IPS-NIHi11 (cell line): ENCODE data around the gene SLC25A44.

Experiments
- DNase-seq: peaks from one replicate; pipeline ENCODE4 v3.0.0; 2012; ENCODE audit warnings: mixed read lengths, low spot score

SLC25A44 gene

DNA sequence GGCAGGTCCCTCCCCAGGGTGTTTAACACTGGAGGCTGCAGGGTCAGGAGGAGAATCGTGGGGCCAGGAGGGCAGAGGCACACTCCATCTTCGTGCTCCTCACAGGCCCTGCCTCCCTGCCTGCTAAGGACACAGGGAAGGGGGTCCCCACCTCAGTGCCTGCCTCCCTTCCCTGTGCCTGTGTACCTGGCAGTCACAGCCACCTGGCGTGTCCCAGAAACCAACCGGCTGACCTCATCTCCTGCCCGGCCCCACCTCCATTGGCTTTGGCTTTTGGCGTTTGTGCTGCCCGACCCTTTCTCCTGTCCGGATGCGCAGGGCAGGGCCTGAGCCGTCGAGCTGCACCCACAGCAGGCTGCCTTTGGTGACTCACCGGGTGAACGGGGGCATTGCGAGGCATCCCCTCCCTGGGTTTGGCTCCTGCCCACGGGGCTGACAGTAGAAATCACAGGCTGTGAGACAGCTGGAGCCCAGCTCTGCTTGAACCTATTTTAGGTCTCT is 47.5 kb downstream of the SLC25A44 start:
- no peak for DNase-seq

DNA sequence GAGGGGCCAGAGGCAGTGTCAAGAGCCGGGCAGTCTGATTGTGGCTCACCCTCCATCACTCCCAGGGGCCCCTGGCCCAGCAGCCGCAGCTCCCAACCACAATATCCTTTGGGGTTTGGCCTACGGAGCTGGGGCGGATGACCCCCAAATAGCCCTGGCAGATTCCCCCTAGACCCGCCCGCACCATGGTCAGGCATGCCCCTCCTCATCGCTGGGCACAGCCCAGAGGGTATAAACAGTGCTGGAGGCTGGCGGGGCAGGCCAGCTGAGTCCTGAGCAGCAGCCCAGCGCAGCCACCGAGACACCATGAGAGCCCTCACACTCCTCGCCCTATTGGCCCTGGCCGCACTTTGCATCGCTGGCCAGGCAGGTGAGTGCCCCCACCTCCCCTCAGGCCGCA is 48.0 kb downstream of the SLC25A44 start, which contains the start of gene BGLAP:
Gene BGLAP, plus strand, starts transcription at position 259 of the 400 bp plus-strand sequence. Its CDS starts 48 bp downstream, at position 307.
- DNase-seq, result no peak

DNA sequence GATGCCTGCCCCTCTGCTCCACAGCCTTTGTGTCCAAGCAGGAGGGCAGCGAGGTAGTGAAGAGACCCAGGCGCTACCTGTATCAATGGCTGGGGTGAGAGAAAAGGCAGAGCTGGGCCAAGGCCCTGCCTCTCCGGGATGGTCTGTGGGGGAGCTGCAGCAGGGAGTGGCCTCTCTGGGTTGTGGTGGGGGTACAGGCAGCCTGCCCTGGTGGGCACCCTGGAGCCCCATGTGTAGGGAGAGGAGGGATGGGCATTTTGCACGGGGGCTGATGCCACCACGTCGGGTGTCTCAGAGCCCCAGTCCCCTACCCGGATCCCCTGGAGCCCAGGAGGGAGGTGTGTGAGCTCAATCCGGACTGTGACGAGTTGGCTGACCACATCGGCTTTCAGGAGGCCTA is 48.8 kb downstream of the SLC25A44 start:
- DNase-seq, result no peak

DNA sequence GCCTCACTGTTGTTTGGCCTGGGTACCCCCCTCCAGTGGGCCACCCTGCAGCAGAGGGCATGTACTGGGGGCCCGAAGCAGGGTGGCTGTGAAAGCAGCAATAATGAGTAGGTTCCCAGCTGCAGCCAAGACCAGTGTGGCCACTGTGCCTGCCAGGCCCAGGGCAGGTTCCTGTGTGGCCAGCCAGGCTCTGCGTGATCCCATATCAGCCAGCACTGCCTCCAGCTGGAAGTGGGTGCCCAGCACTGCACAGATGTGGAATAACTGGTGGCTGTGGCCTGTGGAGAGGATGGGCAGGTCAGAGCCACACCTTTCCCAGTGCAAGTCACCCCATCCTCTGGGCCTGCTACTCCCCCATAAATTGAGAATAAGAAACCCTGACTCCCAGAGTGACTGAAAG is 50.2 kb downstream of the SLC25A44 start:
- no peak for DNase-seq

DNA sequence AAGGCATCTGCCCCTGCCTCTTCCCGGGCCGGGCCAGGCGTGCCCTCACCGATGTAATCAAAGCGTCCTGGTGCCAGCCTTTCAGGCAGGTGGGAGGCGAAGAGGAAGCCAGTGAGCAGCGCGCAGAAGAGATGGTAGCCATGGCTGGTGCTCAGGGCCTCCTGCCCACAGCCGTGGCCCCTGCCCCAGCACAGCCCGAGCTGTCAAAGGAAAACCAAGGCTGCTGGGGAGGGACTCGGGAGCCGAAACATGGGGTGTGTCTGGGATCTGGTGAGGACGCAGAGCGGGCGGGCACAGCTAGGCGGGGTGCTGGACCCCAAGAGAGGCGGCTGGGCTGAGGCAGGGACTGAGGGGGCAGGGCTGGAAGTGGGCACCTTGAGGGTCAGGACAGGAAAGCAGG is 50.8 kb downstream of the SLC25A44 start:
- DNase-seq, result no peak

DNA sequence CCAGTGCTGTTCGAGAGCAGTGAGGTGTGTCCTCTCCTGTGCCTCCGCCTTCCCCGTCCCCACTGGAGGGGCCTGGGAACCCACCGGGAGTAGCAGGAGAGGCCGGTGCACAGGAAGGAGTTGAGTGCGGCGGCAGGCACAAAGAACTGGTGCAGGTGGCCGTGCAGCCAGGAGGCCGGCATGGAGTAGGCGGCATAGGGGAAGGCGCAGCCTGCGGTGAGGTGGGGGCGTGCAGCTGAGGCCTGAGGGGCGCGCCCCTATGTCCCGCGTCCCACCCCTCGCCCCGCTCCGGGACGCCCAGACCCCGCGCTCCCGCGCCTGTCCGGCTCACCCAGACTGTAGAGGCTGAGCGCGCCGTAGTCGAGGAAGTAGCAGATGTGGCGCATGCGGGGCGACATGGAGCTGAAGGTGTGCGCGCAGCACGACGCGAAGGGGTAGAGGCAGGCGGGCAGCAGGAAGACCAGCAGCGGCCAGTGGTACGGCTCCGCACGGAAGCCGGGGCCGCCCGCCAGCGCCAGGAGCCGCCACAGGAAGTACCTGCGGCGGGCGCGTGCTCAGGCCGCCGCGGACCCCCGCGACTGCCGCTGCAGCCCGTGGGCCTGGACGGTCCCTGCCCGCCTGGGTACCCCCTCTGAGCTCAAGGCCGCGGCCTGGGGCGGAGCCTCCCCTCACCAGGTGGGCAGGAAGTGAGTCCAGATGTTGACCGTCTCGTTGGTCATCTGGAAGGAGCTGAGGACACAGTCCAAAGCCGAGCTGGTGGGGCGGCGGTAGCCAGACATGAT is 51.7 kb downstream of the SLC25A44 start:
- DNase-seq, result peak; percentile 75

DNA sequence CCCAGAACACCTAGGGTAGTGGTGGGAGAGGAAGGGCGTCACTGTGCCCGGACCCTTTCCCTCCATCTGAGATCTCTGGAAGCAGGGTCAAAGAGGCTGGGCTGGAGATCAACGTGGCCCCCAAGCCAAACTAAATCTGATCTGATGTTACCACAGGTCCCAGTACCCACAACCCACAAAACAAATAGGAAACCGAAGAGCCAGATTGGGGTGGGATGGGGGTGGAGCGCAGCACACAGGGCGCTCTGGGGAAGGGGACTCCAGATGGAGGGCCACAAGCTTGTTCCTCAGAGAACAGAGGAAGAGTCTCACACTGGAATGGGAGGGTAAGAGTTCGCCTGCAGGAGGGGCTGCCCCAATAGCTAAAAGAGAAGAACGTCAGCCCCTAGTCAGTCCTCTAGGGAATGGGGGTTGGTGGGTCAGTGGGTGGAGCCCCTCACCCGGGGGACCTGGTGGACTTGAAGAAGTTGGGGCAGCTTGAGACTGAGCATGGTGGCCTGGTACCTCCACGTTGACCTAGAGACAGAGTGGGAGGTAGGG is 52.4 kb downstream of the SLC25A44 start:
- DNase-seq, result no peak

DNA sequence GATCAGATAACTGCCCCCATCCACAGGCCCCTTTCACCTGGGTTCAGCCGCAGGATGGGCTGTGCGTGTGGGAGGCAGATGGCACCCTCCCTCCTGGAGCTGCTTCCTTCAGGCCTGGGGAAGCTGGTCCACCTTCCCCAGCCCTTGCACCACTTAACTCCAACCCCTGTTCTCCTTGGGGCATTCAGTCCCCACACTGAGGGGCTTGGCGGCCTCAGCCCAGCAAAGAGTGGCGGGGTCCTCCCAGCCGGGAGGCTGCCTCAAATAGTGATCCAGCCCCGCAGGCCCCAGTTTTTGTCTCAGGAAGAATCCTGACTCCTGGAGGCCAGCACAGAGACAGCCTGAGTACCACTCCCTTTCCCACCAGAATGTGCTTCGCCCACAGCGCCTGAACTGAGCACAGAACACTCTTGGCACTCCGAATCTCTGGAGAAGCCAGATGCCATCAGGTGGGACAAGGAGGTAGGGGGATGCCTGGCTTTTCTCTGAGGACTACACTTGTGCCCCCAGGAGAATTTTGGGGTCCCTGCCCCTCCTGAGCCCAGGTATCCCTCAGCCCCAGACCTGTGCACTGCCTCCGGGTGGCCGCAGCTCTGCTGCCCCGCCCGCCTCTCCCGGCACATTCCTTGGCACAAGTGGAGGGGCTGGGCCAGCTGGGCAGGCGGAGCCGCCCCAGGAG is 53.0 kb downstream of the SLC25A44 start:
- DNase-seq, result no peak

DNA sequence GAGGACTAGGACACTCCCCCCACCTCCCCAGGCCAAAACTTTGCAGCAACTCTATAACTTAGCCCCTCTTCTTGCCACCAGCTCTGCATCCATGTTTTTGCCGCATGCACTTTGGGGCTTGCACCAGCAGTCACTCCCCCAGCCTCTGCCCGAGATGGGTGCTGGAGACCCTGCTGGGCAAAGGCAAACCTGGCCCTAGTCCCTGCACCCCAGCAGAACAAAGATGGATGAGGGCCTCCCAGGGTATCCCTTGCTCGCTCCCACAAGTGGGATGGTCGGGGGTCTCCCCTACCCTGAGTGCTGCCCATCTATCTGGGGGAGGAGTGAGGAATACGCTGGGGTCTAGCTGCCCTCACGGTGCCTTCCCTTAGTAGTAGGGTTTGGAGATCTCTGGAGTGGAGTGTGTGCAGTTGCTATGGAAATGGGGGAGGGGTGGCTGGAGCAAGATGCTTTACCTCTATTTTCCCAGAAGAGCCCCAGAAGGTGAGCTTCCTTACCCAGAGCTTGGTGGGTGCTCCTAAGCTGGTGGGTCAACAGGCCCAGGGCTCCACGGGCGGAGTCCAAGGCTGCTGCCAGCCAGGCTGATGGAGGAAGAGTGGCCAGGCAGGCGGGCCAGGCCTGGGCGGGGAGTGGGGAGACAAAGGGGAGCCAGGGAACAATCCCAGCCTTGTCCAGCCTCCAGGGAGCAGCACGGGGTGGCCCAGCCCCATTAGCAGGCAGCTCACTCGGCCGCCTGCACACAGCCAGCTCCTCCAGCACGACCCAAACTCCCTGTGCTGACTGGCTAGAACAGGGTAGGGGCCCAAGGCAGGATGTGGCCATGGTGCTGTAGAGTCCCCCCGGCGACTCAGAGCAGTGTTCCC is 53.8 kb downstream of the SLC25A44 start, which contains the start of gene PAQR6:
Gene PAQR6, minus strand, starts transcription at position 597 of the 863 bp plus-strand sequence. CDS start 1,325 bp downstream, outside the sequence.
- DNase-seq, result peak; percentile 60

DNA sequence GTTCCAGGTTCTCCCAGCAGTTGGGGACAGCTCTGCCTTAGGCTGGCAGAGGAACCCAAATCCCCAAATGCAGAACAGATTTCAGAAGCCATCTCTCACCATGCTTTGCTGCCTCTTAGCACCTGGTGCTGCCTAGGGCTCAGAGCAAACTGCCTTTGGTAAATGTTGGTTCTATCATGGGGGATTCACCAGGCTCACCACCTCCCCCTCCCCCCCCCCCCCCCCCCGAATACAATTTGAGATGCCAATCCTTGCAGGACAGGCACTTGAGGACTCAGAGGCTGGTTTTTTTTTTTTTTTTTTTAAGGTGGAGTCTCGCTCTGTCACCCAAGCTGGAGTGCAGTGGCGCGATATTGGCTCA is 54.4 kb downstream of the SLC25A44 start:
- DNase-seq, result no peak

DNA sequence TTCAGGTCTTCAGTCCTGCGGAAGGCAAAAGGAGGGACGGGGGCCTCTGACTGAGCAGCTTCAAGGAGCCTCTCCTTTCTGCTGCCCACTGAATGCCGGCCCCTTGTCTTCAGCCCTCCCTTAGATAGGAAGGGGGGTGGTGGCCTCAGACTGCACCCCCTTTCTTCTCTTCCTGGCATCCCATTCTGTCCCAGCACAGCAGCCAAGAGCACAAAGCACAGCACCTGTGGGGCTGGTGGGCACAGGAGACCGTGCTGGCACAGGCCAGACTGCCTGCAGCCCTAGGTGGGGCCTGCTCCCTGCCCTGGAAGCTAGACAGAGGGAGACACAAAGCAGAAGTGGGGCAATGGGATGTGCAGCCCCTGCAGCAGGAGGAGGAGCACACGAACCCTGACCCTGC is 55.7 kb downstream of the SLC25A44 start:
- DNase-seq, result no peak

DNA sequence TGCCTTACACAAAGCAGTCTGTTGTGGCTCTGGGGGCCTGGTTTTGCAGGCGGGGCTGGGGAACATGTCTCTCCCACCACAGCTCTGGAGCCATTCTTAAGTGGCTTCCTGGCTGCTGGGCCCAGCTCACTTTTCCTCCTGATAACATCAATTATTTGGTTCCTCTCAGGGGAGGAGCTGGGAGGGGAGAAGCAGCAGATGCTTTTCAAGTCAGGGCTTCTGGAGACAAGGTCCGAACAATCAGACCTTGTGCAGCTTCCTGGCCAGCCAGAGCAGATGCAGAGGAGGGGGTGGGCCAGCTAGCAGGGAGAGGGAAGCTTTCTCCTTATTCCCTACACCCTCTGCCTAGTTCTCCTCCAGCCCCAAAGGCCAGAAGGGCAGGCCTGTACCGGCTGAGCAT is 57.6 kb downstream of the SLC25A44 start:
- DNase-seq, result no peak

DNA sequence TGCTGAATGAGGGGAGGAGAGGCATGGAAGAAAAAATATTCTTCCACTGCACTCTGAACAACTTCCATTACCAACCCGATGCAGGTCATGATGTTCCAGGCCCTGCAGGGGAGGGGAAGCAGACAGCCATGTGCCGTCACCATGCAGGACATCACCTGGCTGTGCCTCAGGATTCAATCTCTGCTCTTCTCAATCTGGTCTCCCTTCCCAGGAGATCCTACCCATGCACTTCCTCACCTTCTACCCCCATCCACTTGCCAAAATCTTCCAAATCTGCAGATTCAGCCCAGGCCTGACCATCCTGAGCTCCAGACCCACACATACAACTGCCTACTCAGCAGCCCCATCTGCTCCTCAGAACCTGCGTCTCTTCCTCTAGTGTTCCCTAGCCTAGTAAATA is 59.7 kb downstream of the SLC25A44 start:
- no peak for DNase-seq

DNA sequence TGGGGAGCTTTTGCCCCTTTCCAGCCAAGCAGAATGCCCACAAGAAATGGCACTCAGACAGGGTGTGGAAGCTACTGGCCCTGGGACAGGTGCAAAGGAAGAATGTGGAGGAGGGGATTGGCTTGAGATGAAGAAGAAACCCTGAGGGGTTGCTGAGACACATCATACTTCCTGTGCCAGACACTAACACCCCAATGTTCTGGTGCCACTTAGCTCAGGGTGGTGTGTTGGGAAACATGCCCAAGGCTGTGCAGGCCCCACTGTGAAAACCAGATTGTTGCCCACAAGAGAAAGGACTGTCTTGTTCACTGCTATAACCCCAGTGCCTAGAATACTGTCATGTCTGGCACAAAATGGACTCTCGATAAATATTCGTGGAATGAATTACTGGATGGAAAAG is 63.8 kb downstream of the SLC25A44 start:
- no peak for DNase-seq

DNA sequence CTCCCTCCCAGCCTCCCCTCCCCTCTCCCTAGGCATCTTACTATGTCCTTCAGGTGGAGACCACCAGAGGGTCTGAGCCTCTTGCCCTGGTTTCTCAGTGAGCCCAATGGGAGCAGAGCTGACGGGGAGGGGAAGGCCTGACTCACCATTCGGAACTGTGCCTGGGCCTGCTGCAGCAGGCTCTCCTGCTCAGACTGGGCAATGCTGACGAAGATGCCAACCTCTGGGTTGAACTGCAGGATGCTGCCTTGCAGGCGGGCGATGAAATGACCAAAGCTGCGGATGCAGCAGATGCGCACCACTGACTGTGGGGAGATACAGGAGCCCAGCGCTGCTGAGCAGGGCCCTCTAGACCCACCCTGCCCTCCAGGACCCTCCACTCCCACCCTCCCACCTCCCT is 65.0 kb downstream of the SLC25A44 start:
- no peak for DNase-seq

DNA sequence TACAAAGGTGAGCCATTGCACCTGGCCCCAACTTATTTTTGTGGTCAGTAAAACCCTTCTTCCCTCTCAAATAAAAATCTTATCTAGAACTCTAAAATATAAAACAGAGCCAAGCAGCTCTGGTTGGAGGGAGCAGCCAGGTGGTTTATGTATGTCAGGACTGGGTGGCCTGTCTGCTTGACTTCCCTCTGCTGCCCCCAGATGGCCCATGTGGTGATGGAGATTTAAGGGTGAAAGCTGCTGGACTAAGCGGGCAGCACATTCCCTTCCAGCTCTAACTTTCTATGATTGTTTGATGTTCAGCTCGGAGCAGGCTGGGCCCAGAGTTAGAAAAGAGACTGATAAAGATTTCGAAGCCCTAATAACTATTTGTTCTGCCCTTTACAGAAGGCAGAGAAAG is 65.9 kb downstream of the SLC25A44 start:
- DNase-seq, result no peak

DNA sequence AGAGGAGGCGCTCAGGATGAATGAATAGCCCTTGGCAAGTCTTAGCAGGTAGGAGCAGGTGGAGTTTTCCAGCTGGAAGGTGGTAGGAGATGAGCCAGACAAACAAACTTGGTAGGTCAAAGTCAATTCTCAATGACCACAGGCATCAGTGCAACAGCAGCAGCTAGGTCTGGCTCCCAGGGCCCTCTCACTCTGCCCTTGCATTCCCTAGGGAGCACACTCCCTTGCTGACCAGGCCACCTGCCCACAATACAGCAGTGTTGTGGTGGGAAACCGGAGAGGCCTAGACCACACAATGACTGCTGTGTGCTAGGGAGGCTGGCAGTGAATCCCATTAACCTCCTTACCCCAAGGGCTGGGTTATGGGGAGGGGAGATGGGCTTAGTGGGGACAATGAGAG is 67.0 kb downstream of the SLC25A44 start:
- no peak for DNase-seq
